ENCODE measurements around the gene EPGN. TPM values are rescaled to one million over a fixed set of nuclear protein-coding genes. Genes with fewer than 3 reads are reported as not detected.

EPGN gene
- total RNA-seq, 5 donors from 2014 or later (not counting 1 experiment from before 2014, with no cell fraction given): 0.77 to 4.0 TPM; not detected in 3

Other genes with a start within 250 kb of the EPGN start
- gene CXCL2, start 209.3 kb upstream of the EPGN start, total RNA-seq: under 1 TPM; 0.20 to 0.60 (median 0.30) TPM
- gene MTHFD2L, start 150.4 kb upstream of the EPGN start, total RNA-seq: 1 to 10 TPM; 7.2 to 9.8 (median 7.9) TPM
- gene EREG, start 56.7 kb downstream of the EPGN start, total RNA-seq: 1 to 10 TPM in 1 of 5 donors, under 1 TPM in 4; 0.16 to 1.5 (median 0.44) TPM
- 10 to 100 TPM in 2 of 5 donors, 1 to 10 TPM in 1, under 1 TPM in 2; 0.54 to 29.4 (median 1.1) TPM for gene AREG, start 136.7 kb downstream of the EPGN start, total RNA-seq

Measured in T-cell (primary cell).